Neural cell (in vitro differentiated cells): ENCODE results near the gene TLL2.

Experiments used
- CTCF ChIP-seq: fragments of 450-650 bp; IDR thresholded peaks from 2 replicates; pipeline ENCODE4 v1.5.1; 2014; ENCODE audit warnings: antibody characterized with exemption, mild to moderate bottlenecking, moderate library complexity; ENCODE audit not compliant: poor library complexity, severe bottlenecking
- EP300 ChIP-seq: fragments of 450-650 bp; conservative IDR thresholded peaks from 2 replicates; pipeline ENCODE4 v1.6.1; 2014; ENCODE audit warnings: antibody characterized with exemption, mild to moderate bottlenecking, moderate library complexity; ENCODE audit not compliant: poor library complexity, severe bottlenecking
- EZH2 ChIP-seq: fragments of 200-600, 300-800 bp; shearing (Covaris generic), sonication (generic); IDR thresholded peaks from 2 replicates; pipeline ENCODE4 v1.6.1; 2014; ENCODE audit warnings: antibody characterized with exemption, low read length, borderline replicate concordance, mild to moderate bottlenecking; ENCODE audit not compliant: insufficient read depth, poor library complexity, severe bottlenecking
- POLR2AphosphoS5 ChIP-seq: IDR thresholded peaks from 2 replicates; pipeline ENCODE4 v1.6.1; 2012
- RAD21 ChIP-seq: fragments of 450-650 bp; conservative IDR thresholded peaks from 2 replicates; pipeline ENCODE4 v1.6.1; 2014; ENCODE audit warnings: antibody characterized with exemption, mild to moderate bottlenecking, moderate library complexity
- REST ChIP-seq: IDR thresholded peaks from 2 replicates; pipeline ENCODE4 v1.6.1; 2012; ENCODE audit warnings: borderline replicate concordance

GRCh38 chr10:96327462-96327861 is 186.3 kb downstream of the TLL2 start:
- TF ChIP-seq EP300, result no peak
- no peak for TF ChIP-seq CTCF
- TF ChIP-seq POLR2AphosphoS5, result no peak
- TF ChIP-seq RAD21, result no peak
- no peak for TF ChIP-seq EZH2
- TF ChIP-seq REST, result no peak
